ENCODE data around the gene EBP. TPM values are rescaled to one million over a fixed set of nuclear protein-coding genes. Genes with fewer than 3 reads are reported as not detected.

EBP gene
- total and polyA plus RNA-seq, 9 of the 15 experiments (the other 6 are each of a cell fraction or from before 2014, with no cell fraction given), result 228 to 987 (median 274) TPM

DNA sequence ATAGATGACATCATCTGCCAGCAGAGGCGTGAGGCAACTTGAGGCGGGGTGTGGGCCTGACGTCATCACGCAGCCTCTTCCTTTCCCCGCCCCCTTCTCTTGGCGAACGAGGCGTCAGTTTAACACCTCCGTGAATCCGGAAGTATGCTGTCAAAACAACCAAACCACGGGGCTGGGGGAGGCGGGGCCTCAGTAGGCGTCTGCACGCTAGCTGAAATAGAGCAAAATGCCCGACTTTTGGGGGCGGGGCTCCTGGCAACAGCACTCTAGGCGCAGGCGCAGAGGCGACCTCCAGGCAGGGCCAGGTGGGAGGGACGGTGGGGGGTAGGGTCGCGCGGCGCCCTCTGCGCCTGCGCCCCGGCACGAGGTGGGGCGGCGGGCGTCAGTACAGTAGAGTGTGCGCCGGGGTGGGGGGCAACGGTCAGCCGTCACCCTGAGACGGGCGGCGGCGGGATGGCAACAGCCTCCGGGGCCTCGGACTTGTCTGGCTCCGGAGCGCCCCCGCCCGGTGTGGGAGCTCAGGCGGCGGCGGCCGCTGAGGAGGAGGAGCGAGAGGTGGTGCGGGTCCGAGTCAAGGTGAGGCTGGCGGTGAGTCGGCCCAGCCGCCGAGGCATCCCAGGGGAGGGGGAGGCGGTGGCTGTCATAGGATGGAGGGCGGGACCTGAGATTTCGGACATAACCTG, 17.9 kb downstream of the EBP start, which contains the start of gene TBC1D25 (continued):
- peak; percentile 64 for TF ChIP-seq MXI1 (IDR thresholded peaks at IDR 0.05; ENCODE audit: low read depth, low read length)
- TF ChIP-seq PHB (CRISPR knock-in tag; IDR thresholded peaks at IDR 0.05), result no peak
- TF ChIP-seq RFX5 (IDR thresholded peaks at IDR 0.05; ENCODE audit: low read depth, low read length), result no peak
- TF ChIP-seq PTTG1 (tag; IDR thresholded peaks at IDR 0.05; ENCODE audit: low read depth), result no peak
- TF ChIP-seq PREB (CRISPR knock-in tag; IDR thresholded peaks at IDR 0.05), result no peak
- 0 out of 2 replicates have a peak, but pooled peaks have one; percentile 8 for TF ChIP-seq SOX6 (IDR thresholded peaks at IDR 0.05)
- no peak for TF ChIP-seq ZNF121 (CRISPR knock-in tag; conservative IDR thresholded peaks at IDR 0.05)
- no peak for TF ChIP-seq KDM4B (IDR thresholded peaks at IDR 0.05; ENCODE audit: borderline replicate concordance in 2 of 2, low read depth in 1 of 2)
- TF ChIP-seq ZNF766 (CRISPR knock-in tag; conservative IDR thresholded peaks at IDR 0.05), result no peak
- no peak for TF ChIP-seq ZNF384 (IDR thresholded peaks at IDR 0.05; ENCODE audit: low read depth, low read length)
- TF ChIP-seq, protein P1, sequence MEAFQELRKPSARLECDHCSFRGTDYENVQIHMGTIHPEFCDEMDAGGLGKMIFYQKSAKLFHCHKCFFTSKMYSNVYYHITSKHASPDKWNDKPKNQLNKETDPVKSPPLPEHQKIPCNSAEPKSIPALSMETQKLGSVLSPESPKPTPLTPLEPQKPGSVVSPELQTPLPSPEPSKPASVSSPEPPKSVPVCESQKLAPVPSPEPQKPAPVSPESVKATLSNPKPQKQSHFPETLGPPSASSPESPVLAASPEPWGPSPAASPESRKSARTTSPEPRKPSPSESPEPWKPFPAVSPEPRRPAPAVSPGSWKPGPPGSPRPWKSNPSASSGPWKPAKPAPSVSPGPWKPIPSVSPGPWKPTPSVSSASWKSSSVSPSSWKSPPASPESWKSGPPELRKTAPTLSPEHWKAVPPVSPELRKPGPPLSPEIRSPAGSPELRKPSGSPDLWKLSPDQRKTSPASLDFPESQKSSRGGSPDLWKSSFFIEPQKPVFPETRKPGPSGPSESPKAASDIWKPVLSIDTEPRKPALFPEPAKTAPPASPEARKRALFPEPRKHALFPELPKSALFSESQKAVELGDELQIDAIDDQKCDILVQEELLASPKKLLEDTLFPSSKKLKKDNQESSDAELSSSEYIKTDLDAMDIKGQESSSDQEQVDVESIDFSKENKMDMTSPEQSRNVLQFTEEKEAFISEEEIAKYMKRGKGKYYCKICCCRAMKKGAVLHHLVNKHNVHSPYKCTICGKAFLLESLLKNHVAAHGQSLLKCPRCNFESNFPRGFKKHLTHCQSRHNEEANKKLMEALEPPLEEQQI (IDR thresholded peaks at IDR 0.05), result no peak
- peak in 1 of 2 experiments; percentile 32; a peak in 1 of 4 replicates for TF ChIP-seq RCOR1 (IDR thresholded peaks at IDR 0.05; ENCODE audit: borderline replicate concordance in 1 of 2, low read depth in 2 of 2, low read length in 2 of 2)
- no peak for TF ChIP-seq ERF (CRISPR knock-in tag; IDR thresholded peaks at IDR 0.05)
- no peak for TF ChIP-seq ZNF583 (CRISPR knock-in tag; IDR thresholded peaks at IDR 0.05)
- TF ChIP-seq, protein P2, sequence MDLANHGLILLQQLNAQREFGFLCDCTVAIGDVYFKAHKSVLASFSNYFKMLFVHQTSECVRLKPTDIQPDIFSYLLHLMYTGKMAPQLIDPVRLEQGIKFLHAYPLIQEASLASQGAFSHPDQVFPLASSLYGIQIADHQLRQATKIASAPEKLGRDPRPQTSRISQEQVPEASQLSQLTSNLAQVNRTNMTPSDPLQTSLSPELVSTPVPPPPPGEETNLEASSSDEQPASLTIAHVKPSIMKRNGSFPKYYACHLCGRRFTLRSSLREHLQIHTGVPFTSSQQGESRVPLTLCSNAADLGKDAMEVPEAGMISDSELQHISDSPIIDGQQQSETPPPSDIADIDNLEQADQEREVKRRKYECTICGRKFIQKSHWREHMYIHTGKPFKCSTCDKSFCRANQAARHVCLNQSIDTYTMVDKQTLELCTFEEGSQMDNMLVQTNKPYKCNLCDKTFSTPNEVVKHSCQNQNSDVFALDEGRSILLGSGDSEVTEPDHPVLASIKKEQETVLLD (IDR thresholded peaks at IDR 0.05), result no peak
- no peak for TF ChIP-seq KLF1 (tag; IDR thresholded peaks at IDR 0.05)
- TF ChIP-seq STAT5B (CRISPR knock-in tag; IDR thresholded peaks at IDR 0.05), result no peak
- no peak for TF ChIP-seq SPI1 (IDR thresholded peaks at IDR 0.05; ENCODE audit: borderline replicate concordance, low read depth, low read length)
- no peak for TF ChIP-seq KDM5B (IDR thresholded peaks at IDR 0.05; ENCODE audit: insufficient replicate concordance, low read depth, low read length)
- no peak for TF ChIP-seq EWSR1 (IDR thresholded peaks at IDR 0.05; ENCODE audit: borderline replicate concordance, low read depth, partially characterized antibody)
- TF ChIP-seq NFIX (CRISPR knock-in tag; IDR thresholded peaks at IDR 0.05; ENCODE audit: low read depth), result no peak
- TF ChIP-seq CHCHD3 (CRISPR knock-in tag; IDR thresholded peaks at IDR 0.05), result no peak
- TF ChIP-seq THRAP3 (IDR thresholded peaks at IDR 0.05; ENCODE audit: borderline replicate concordance), result no peak
- TF ChIP-seq, protein P3, sequence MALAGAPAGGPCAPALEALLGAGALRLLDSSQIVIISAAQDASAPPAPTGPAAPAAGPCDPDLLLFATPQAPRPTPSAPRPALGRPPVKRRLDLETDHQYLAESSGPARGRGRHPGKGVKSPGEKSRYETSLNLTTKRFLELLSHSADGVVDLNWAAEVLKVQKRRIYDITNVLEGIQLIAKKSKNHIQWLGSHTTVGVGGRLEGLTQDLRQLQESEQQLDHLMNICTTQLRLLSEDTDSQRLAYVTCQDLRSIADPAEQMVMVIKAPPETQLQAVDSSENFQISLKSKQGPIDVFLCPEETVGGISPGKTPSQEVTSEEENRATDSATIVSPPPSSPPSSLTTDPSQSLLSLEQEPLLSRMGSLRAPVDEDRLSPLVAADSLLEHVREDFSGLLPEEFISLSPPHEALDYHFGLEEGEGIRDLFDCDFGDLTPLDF (CRISPR knock-in tag; IDR thresholded peaks at IDR 0.05), result no peak
